GM23338 (cell line): ENCODE results near the gene PEPD. TPM values are rescaled to one million over a fixed set of nuclear protein-coding genes. Genes with fewer than 3 reads are reported as not detected.
A peak's percentile ranks its signal among the peaks of the same experiment; 100 is the strongest.

Source experiments
- ATAC-seq: fragments of 200-7000 bp; cut with Tn5 transposase; 3 replicates; pipeline ENCODE4 v1.9.1; 2020
- DNase-seq: peaks from one replicate; pipeline ENCODE4 v3.0.0-alpha.2; 2015; ENCODE audit warnings: low spot score
- H2AFZ ChIP-seq: fragments of 200-600 bp; sonication (generic); 2 replicates; pipeline ENCODE4 v1.8.0; 2016; ENCODE audit warnings: antibody characterized with exemption, mild to moderate bottlenecking, moderate library complexity
- H3F3A ChIP-seq: fragments of 200-600 bp; sonication (generic); replicated peaks from 2 replicates; pipeline ENCODE4 v1.8.0; 2017; ENCODE audit warnings: antibody characterized with exemption, mixed run types, low read depth
- H3K27ac ChIP-seq: fragments of 200-600 bp; sonication (generic); 2 replicates; pipeline ENCODE4 v1.6.1; 2016; ENCODE audit warnings: low read depth
- H3K27me3 ChIP-seq: fragments of 200-600 bp; sonication (generic); 2 replicates; pipeline ENCODE4 v1.8.0; 2016; ENCODE audit warnings: mild to moderate bottlenecking, mixed run types, moderate library complexity; ENCODE audit not compliant: insufficient read depth
- H3K36me3 ChIP-seq: fragments of 200-600 bp; sonication (generic); 2 replicates; pipeline ENCODE4 v1.8.0; 2016; ENCODE audit warnings: mild to moderate bottlenecking; ENCODE audit not compliant: insufficient read depth
- H3K4me1 ChIP-seq: fragments of 200-600 bp; sonication (generic); 2 replicates; pipeline ENCODE4 v1.8.0; 2016; ENCODE audit warnings: mild to moderate bottlenecking, moderate library complexity; ENCODE audit not compliant: insufficient read depth
- H3K4me2 ChIP-seq: fragments of 200-600 bp; sonication (generic); 2 replicates; pipeline ENCODE4 v1.7.1; 2017; ENCODE audit warnings: mixed run types
- H3K4me3 ChIP-seq: fragments of 200-600 bp; sonication (generic); 2 replicates; pipeline ENCODE4 v1.6.1; 2016; ENCODE audit warnings: mixed run types
- H3K79me2 ChIP-seq: fragments of 200-600 bp; sonication (generic); replicated peaks from 2 replicates; pipeline ENCODE4 v1.8.0; 2017; ENCODE audit warnings: mild to moderate bottlenecking; ENCODE audit not compliant: insufficient read depth
- H3K9me2 ChIP-seq: fragments of 200-600 bp; sonication (generic); 2 replicates; pipeline ENCODE4 v1.8.0; 2017; ENCODE audit not compliant: insufficient read depth
- H4K20me1 ChIP-seq: fragments of 200-600 bp; sonication (generic); replicated peaks from 2 replicates; pipeline ENCODE4 v1.8.0; 2017; ENCODE audit warnings: mild to moderate bottlenecking; ENCODE audit not compliant: insufficient read depth
- H3K27ac Mint-ChIP-seq: 2 replicates; pipeline ENCODE4 v1.8.0; 2020; ENCODE audit warnings: inconsistent platforms, mild to moderate bottlenecking, moderate library complexity, mixed read lengths
- H3K27me3 Mint-ChIP-seq: 3 replicates; pipeline ENCODE4 v1.8.0; 2022; ENCODE audit warnings: low read depth, mild to moderate bottlenecking, moderate library complexity, mixed read lengths, inconsistent platforms; ENCODE audit not compliant: insufficient read depth, poor library complexity
- H3K36me3 Mint-ChIP-seq: 3 replicates; pipeline ENCODE4 v1.8.0; 2021; ENCODE audit warnings: low read depth, mild to moderate bottlenecking, inconsistent platforms, moderate library complexity, mixed read lengths
- H3K4me1 Mint-ChIP-seq: 3 replicates; pipeline ENCODE4 v1.8.0; 2020; ENCODE audit warnings: mild to moderate bottlenecking, inconsistent platforms, mixed read lengths
- H3K4me3 Mint-ChIP-seq: 3 replicates; pipeline ENCODE4 v1.8.0; 2021; ENCODE audit warnings: moderate library complexity, mild to moderate bottlenecking, inconsistent platforms, mixed read lengths
- H3K9me3 Mint-ChIP-seq: 3 replicates; pipeline ENCODE4 v1.8.0; 2020; ENCODE audit warnings: moderate library complexity, mild to moderate bottlenecking, inconsistent platforms, mixed read lengths
- CREB1 ChIP-seq: fragments of 250-450 bp; sonication (Bioruptor Pico); IDR thresholded peaks from 2 replicates; pipeline ENCODE4 v1.5.0; 2020; ENCODE audit warnings: low read depth, mild to moderate bottlenecking, moderate library complexity
- EZH2 ChIP-seq: fragments of 200-600 bp; sonication (generic); IDR thresholded peaks from one replicate; pipeline ENCODE4 v1.8.0; 2017; ENCODE audit warnings: antibody characterized with exemption, mild to moderate bottlenecking, low read depth; ENCODE audit not compliant: unreplicated experiment
- EZH2phosphoT487 ChIP-seq: fragments of 200-600 bp; sonication (generic); IDR thresholded peaks from one replicate; pipeline ENCODE4 v1.8.1; 2018; ENCODE audit warnings: antibody characterized with exemption; ENCODE audit not compliant: unreplicated experiment
- JUNB ChIP-seq: IDR thresholded peaks from one replicate; pipeline ENCODE4 v1.6.1; 2016; ENCODE audit warnings: antibody characterized with exemption; ENCODE audit not compliant: unreplicated experiment
- NANOG ChIP-seq: IDR thresholded peaks from 2 replicates; pipeline ENCODE4 v1.6.1; 2016; ENCODE audit warnings: antibody characterized with exemption, borderline replicate concordance
- POLR2AphosphoS5 ChIP-seq: IDR thresholded peaks from 2 replicates; pipeline ENCODE4 v1.6.1; 2016; ENCODE audit warnings: antibody characterized with exemption, low read depth
- STAT1 ChIP-seq: IDR thresholded peaks from one replicate; pipeline ENCODE4 v1.6.1; 2016; ENCODE audit warnings: antibody characterized with exemption; ENCODE audit not compliant: unreplicated experiment
- ZNF114 ChIP-seq: fragments of 250-450 bp; sonication (Bioruptor Pico); IDR thresholded peaks from 2 replicates; pipeline ENCODE4 v1.5.0; 2020; ENCODE audit warnings: mild to moderate bottlenecking, moderate library complexity
- ZNF331 ChIP-seq: fragments of 250-450 bp; sonication (Bioruptor Pico); IDR thresholded peaks from 2 replicates; pipeline ENCODE4 v1.5.0; 2020; ENCODE audit warnings: low read depth, mild to moderate bottlenecking, moderate library complexity
- polyA plus RNA-seq: library from polyadenylated mRNA; unstranded; fragments of >200 nt; fragmentation: Nextera tagmentation; extraction: Ambion mirVana; gene quantifications from 2 replicates; pipeline ENCODE4 v1.2.1, GENCODE V29; 2016
- total RNA-seq: library from RNA; depleted of rRNA; stranded (reverse); fragments of >200 nt; shearing (Covaris generic); gene quantifications from 2 replicates; pipeline ENCODE4 v1.2.3, GENCODE V29; 2014
- TF ChIP-seq, protein P1 (sequence below): IDR thresholded peaks from 2 replicates; pipeline ENCODE4 v1.6.1; 2016; ENCODE audit warnings: antibody characterized with exemption
- TF ChIP-seq, protein P2 (sequence below): fragments of 250-450 bp; sonication (Bioruptor Pico); IDR thresholded peaks from 2 replicates; pipeline ENCODE4 v1.5.0; 2020; ENCODE audit warnings: mild to moderate bottlenecking, moderate library complexity
- TF ChIP-seq, protein P3 (sequence below), 2 experiments: fragments of 200-600 bp in 1 of 2; sonication (generic) in 1 of 2; conservative IDR thresholded peaks; 2 replicates each; pipeline versions ENCODE4 v1.5.1 to v1.6.1; 2016 to 2017; ENCODE audit warnings: antibody characterized with exemption in 2 of 2, low read depth in 2 of 2, mild to moderate bottlenecking in 2 of 2, moderate library complexity in 1 of 2
- TF ChIP-seq, protein P4 (sequence below): IDR thresholded peaks from one replicate; pipeline ENCODE4 v1.6.1; 2018; ENCODE audit warnings: antibody characterized with exemption; ENCODE audit not compliant: unreplicated experiment

PEPD gene
- total and polyA plus RNA-seq, 2 experiments from 2014 or later: 81.7 to 89.2 TPM

DNA sequence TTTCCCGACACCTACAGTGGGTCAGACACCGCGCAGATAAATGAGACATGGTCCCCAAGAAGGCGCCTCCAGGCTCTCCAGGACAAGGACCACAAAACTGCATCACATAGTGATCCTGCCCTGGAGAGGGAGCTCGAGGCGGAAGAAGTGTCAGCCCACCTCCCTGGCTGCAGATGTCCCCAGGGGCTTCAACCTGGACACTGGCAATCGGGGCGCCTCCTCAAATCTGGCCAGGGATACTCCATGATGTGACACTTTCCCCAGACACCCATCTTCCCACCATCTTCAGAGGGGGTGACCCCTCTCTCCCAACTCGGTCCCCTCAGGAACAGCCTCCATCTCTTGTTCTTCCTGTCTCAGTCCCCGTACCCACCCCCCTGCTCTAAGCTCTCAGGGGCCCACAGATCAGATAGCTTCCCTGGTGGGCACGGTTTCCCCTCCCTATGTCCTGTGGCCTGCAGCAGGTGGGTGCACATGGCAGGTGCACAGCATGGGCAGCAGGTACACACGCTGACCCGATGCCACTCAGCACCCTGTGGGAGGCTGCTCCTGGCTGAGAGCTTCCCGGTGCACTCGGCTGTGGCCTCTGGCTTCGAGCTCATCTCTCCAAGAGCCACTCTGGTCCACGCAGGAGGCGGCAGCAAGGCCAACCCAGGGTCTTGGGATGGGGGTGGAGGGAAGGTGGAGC is 61.2 kb downstream of the PEPD start:
- ATAC-seq: no peak
- H3K27ac ChIP-seq: no peak overlapping the region
- no peaks in the 10 kb centered on the region for H3K27me3 ChIP-seq
- TF ChIP-seq JUNB (no peak), ZNF114 (CRISPR knock-in tag) (no peak), NANOG (no peak), CREB1 (CRISPR knock-in tag) (no peak), EZH2phosphoT487 (no peak), STAT1 (no peak), POLR2AphosphoS5 (no peak), ZNF331 (CRISPR knock-in tag) (no peak), EZH2 (no peak)
- TF ChIP-seq, protein P1, sequence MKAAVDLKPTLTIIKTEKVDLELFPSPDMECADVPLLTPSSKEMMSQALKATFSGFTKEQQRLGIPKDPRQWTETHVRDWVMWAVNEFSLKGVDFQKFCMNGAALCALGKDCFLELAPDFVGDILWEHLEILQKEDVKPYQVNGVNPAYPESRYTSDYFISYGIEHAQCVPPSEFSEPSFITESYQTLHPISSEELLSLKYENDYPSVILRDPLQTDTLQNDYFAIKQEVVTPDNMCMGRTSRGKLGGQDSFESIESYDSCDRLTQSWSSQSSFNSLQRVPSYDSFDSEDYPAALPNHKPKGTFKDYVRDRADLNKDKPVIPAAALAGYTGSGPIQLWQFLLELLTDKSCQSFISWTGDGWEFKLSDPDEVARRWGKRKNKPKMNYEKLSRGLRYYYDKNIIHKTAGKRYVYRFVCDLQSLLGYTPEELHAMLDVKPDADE: no peak
- TF ChIP-seq, protein P2, sequence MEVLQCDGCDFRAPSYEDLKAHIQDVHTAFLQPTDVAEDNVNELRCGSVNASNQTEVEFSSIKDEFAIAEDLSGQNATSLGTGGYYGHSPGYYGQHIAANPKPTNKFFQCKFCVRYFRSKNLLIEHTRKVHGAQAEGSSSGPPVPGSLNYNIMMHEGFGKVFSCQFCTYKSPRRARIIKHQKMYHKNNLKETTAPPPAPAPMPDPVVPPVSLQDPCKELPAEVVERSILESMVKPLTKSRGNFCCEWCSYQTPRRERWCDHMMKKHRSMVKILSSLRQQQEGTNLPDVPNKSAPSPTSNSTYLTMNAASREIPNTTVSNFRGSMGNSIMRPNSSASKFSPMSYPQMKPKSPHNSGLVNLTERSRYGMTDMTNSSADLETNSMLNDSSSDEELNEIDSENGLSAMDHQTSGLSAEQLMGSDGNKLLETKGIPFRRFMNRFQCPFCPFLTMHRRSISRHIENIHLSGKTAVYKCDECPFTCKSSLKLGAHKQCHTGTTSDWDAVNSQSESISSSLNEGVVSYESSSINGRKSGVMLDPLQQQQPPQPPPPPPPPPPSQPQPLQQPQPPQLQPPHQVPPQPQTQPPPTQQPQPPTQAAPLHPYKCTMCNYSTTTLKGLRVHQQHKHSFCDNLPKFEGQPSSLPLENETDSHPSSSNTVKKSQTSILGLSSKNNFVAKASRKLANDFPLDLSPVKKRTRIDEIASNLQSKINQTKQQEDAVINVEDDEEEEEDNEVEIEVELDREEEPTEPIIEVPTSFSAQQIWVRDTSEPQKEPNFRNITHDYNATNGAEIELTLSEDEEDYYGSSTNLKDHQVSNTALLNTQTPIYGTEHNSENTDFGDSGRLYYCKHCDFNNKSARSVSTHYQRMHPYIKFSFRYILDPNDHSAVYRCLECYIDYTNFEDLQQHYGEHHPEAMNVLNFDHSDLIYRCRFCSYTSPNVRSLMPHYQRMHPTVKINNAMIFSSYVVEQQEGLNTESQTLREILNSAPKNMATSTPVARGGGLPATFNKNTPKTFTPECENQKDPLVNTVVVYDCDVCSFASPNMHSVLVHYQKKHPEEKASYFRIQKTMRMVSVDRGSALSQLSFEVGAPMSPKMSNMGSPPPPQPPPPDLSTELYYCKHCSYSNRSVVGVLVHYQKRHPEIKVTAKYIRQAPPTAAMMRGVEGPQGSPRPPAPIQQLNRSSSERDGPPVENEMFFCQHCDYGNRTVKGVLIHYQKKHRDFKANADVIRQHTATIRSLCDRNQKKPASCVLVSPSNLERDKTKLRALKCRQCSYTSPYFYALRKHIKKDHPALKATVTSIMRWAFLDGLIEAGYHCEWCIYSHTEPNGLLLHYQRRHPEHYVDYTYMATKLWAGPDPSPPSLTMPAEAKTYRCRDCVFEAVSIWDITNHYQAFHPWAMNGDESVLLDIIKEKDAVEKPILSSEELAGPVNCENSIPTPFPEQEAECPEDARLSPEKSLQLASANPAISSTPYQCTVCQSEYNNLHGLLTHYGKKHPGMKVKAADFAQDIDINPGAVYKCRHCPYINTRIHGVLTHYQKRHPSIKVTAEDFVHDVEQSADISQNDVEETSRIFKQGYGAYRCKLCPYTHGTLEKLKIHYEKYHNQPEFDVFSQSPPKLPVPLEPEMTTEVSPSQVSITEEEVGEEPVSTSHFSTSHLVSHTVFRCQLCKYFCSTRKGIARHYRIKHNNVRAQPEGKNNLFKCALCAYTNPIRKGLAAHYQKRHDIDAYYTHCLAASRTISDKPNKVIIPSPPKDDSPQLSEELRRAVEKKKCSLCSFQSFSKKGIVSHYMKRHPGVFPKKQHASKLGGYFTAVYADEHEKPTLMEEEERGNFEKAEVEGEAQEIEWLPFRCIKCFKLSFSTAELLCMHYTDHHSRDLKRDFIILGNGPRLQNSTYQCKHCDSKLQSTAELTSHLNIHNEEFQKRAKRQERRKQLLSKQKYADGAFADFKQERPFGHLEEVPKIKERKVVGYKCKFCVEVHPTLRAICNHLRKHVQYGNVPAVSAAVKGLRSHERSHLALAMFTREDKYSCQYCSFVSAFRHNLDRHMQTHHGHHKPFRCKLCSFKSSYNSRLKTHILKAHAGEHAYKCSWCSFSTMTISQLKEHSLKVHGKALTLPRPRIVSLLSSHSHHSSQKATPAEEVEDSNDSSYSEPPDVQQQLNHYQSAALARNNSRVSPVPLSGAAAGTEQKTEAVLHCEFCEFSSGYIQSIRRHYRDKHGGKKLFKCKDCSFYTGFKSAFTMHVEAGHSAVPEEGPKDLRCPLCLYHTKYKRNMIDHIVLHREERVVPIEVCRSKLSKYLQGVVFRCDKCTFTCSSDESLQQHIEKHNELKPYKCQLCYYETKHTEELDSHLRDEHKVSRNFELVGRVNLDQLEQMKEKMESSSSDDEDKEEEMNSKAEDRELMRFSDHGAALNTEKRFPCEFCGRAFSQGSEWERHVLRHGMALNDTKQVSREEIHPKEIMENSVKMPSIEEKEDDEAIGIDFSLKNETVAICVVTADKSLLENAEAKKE: no peak
- TF ChIP-seq, protein P3, sequence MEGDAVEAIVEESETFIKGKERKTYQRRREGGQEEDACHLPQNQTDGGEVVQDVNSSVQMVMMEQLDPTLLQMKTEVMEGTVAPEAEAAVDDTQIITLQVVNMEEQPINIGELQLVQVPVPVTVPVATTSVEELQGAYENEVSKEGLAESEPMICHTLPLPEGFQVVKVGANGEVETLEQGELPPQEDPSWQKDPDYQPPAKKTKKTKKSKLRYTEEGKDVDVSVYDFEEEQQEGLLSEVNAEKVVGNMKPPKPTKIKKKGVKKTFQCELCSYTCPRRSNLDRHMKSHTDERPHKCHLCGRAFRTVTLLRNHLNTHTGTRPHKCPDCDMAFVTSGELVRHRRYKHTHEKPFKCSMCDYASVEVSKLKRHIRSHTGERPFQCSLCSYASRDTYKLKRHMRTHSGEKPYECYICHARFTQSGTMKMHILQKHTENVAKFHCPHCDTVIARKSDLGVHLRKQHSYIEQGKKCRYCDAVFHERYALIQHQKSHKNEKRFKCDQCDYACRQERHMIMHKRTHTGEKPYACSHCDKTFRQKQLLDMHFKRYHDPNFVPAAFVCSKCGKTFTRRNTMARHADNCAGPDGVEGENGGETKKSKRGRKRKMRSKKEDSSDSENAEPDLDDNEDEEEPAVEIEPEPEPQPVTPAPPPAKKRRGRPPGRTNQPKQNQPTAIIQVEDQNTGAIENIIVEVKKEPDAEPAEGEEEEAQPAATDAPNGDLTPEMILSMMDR (conservative IDR thresholded peaks at IDR 0.05; ENCODE audit: low read depth in 2 of 2): no peak
- TF ChIP-seq, protein P4, sequence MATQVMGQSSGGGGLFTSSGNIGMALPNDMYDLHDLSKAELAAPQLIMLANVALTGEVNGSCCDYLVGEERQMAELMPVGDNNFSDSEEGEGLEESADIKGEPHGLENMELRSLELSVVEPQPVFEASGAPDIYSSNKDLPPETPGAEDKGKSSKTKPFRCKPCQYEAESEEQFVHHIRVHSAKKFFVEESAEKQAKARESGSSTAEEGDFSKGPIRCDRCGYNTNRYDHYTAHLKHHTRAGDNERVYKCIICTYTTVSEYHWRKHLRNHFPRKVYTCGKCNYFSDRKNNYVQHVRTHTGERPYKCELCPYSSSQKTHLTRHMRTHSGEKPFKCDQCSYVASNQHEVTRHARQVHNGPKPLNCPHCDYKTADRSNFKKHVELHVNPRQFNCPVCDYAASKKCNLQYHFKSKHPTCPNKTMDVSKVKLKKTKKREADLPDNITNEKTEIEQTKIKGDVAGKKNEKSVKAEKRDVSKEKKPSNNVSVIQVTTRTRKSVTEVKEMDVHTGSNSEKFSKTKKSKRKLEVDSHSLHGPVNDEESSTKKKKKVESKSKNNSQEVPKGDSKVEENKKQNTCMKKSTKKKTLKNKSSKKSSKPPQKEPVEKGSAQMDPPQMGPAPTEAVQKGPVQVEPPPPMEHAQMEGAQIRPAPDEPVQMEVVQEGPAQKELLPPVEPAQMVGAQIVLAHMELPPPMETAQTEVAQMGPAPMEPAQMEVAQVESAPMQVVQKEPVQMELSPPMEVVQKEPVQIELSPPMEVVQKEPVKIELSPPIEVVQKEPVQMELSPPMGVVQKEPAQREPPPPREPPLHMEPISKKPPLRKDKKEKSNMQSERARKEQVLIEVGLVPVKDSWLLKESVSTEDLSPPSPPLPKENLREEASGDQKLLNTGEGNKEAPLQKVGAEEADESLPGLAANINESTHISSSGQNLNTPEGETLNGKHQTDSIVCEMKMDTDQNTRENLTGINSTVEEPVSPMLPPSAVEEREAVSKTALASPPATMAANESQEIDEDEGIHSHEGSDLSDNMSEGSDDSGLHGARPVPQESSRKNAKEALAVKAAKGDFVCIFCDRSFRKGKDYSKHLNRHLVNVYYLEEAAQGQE: no peak
- H3K79me2 ChIP-seq: no peaks in the 10 kb centered on the region
- Mint-ChIP-seq H3K36me3 (peaks cover 4% of the 10 kb centered on the region; the same call in 1 of the 3 replicates), H3K9me3 (no peaks in the 10 kb centered on the region), H3K27ac (peak overlapping the region; percentile 19; the same call in 1 of the 2 replicates), H3K4me3 (no peak overlapping the region), H3K4me1 (no peaks in the 10 kb centered on the region), H3K27me3 (no peaks in the 10 kb centered on the region)
- no peaks in the 10 kb centered on the region for H3K4me1 ChIP-seq
- H2AFZ ChIP-seq: no peak overlapping the region
- H4K20me1 ChIP-seq: peaks cover 3% of the 10 kb centered on the region
- no peak overlapping the region for H3K4me3 ChIP-seq
- no peak for DNase-seq
- H3K9me2 ChIP-seq: no peaks in the 10 kb centered on the region
- no peaks in the 10 kb centered on the region for H3F3A ChIP-seq
- no peak overlapping the region for H3K4me2 ChIP-seq
- H3K36me3 ChIP-seq: no peaks in the 10 kb centered on the region
